Kidney (tissue), 14 donors: ENCODE data around the gene ABHD12. TPM values are rescaled to one million over a fixed set of nuclear protein-coding genes. Genes with fewer than 3 reads are reported as not detected.

Source experiments
- DNase-seq, 5 donors: peaks; one replicate each; pipeline ENCODE4 v3.0.0-alpha.2; 2013 to 2020
- FAIRE-seq: peaks from 2 replicates; lab custom pipeline; 2012; peaks lifted over from hg19 to GRCh38; lab: Jason Lieb, UNC
- H3K27ac ChIP-seq, 2 donors: one replicate each; pipeline ENCODE4 v1.7.0; 2013; ENCODE audit warnings: low read depth in 2 of 2, low read length in 2 of 2, inconsistent platforms in 1 of 2
- H3K27me3 ChIP-seq: one replicate; pipeline ENCODE4 v1.7.1; 2013; ENCODE audit warnings: low read length, inconsistent platforms; ENCODE audit not compliant: control insufficient read depth, insufficient read depth
- H3K36me3 ChIP-seq, 3 donors: one replicate each; pipeline versions ENCODE4 v1.7.0 to v1.7.1; 2013; ENCODE audit warnings: low read length in 3 of 3, control low read depth in 1 of 3, inconsistent platforms in 1 of 3; ENCODE audit not compliant: insufficient read depth in 3 of 3, control insufficient read depth in 2 of 3
- H3K4me1 ChIP-seq, 3 donors: one replicate each; pipeline versions ENCODE4 v1.7.0 to v1.7.1; 2013; ENCODE audit warnings: low read length in 3 of 3, inconsistent platforms in 1 of 3, low read depth in 1 of 3; ENCODE audit not compliant: control insufficient read depth in 2 of 3, insufficient read depth in 2 of 3
- H3K4me3 ChIP-seq, 3 donors: one replicate each; pipeline versions ENCODE4 v1.7.0 to v1.8.1; 2013; ENCODE audit warnings: low read length in 3 of 3, control low read depth in 1 of 3, inconsistent platforms in 1 of 3
- H3K9ac ChIP-seq, 3 donors: one replicate each; pipeline versions ENCODE4 v1.7.0 to v1.7.1; 2013; ENCODE audit warnings: low read length in 3 of 3, control low read depth in 1 of 3, inconsistent platforms in 1 of 3
- H3K9me3 ChIP-seq, 3 donors: one replicate each; pipeline versions ENCODE4 v1.7.0 to v1.7.1; 2013; ENCODE audit warnings: low read length in 3 of 3, control low read depth in 1 of 3, inconsistent platforms in 1 of 3; ENCODE audit not compliant: control insufficient read depth in 2 of 3, insufficient read depth in 1 of 3
- CTCF ChIP-seq: IDR thresholded peaks from 3 replicates; pipeline ENCODE4 v1.5.1; 2012; ENCODE audit warnings: mild to moderate bottlenecking, moderate library complexity, borderline replicate concordance; ENCODE audit not compliant: insufficient read depth; ENCODE audit errors: extremely low read depth
- intact Hi-C: fragments of 100-400 bp; cut with DNase I; formaldehyde crosslinking; loops from one replicate; pipeline ENCODE4 v1.11.1; 2022
- polyA plus RNA-seq: library from polyadenylated mRNA; stranded (reverse); fragments of 350-450 nt; fragmentation: Illumina TruSeq; extraction: RNeasy Lipid Tissue Mini Kit (QIAGEN cat#74804); gene quantifications from one replicate; pipeline ENCODE4 v1.2.3, GENCODE V29; 2014; ENCODE audit warnings: low read depth, low replicate concordance; ENCODE audit not compliant: insufficient read depth
- total RNA-seq: library from RNA; stranded (reverse); fragmentation: NEBNext Ultra II Directional; extraction: Animal tissue kit (Norgen Biotek cat#: 25700); gene quantifications from one replicate; pipeline ENCODE4 v1.2.1, GENCODE V29; 2021
- donor health status: control.
- donor health status: control.
- donor health status: control.
- donor health status: control.
- donor health status: control.
- donor health status: DM: yes; HTN: yes; CAD: no.
- donor health status: Normal renal cell carcinoma (clear cell type).

ABHD12 gene
- total and polyA plus RNA-seq, 2 donors from 2014 or later: 61.5 to 68.1 TPM

DNA sequence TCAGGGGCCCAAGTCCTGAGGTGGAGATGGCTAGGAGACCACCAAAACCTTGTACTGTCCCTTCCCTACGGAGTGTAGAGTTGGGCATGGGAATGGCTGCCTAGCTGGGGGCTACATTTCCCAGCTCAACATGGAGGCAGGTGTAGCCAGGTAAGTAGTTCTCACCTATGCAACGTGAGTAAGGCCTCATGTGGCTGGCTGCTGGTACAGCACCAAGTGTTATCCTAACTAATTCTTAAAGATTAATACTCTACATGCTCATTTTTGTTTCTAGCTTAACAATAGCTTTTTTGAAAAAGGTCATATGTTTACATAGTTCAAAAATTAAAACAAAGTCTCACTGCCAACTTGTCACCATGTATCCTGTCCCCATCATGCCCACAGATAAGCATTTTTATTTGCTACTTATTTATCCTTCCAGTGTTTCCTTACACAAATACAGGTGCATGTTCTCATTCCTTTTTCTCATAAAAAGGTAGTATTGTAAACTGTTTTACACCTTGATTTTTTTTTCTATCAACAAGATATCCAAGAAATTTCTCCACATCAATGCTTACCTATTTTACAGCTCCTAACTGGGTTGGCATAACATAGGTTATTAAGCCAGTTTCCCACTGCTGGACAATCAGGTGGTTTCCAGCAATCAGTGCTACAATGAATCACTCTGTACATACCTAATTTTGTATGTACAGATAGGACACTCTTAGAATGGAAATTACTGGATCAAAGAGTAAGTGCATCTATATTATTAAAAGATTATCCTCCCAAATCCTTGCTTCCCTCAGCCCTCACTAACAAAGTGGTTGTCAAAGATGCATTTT is 25.5 kb downstream of the ABHD12 start:
- no peak overlapping the region for H3K27ac ChIP-seq
- no peak for TF ChIP-seq CTCF
- H3K27me3 ChIP-seq: no peaks in the 10 kb centered on the region
- no peaks in the 10 kb centered on the region for H3K36me3 ChIP-seq
- no peak overlapping the region for H3K9ac ChIP-seq
- no peaks in the 10 kb centered on the region for H3K9me3 ChIP-seq
- H3K4me1 ChIP-seq: no peaks in the 10 kb centered on the region
- no peak overlapping the region for H3K4me3 ChIP-seq
- DNase-seq (no peak), FAIRE-seq (no peak)
- intact Hi-C loops: no loop called here

DNA sequence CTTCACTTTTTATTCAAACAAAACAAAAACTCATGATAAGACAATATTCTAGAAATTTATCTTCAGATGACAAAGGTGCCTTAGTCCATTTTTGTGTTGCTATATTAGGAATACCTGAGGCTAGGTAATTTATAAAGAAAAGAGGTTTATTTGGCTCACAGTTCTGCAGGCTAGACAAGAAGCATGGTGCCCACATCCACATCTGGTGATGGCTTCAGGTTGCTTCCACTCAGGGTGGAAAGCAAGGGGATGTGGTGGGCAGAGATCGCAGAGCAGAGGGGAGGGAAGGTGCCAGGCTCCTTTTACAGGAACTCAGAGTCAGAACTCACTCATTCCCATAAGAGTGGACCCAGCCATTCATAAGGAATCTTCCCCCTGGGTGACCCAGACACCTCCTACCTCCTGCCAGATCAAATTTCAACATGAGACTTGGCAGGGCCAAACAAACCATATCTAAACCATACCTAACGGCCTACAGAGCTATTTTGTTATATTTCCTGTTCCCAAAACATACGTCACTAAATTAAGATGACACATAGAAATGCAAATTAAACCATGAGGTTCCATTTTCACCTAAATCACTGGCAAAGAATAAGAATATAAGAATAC is 26.4 kb downstream of the ABHD12 start:
- intact Hi-C loops: no loop called here
- no peak overlapping the region for H3K27ac ChIP-seq
- H3K27me3 ChIP-seq: no peaks in the 10 kb centered on the region
- H3K36me3 ChIP-seq: no peaks in the 10 kb centered on the region
- no peak overlapping the region for H3K9ac ChIP-seq
- H3K4me3 ChIP-seq: no peak overlapping the region
- DNase-seq (no peak), FAIRE-seq (no peak)
- H3K9me3 ChIP-seq: no peaks in the 10 kb centered on the region
- no peaks in the 10 kb centered on the region for H3K4me1 ChIP-seq
- no peak for TF ChIP-seq CTCF

DNA sequence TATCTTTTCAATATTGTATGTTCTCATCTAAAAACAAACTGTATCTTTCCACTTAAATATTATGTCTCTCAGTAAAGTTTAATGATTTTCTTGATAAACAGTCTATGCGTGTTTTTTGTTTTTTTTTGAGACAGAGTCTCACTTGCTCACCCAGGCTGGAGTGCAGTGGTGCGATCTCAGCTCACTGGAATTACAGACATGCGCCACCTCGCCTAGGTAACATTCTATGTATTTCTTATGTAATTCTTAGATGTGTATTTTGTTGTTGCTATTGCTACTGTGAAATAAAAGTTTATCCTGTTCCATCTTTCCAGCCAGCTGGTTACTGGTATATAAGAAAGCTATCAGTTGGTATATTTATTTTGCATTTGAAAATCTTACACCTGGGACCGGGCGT is 29.4 kb downstream of the ABHD12 start:
- FAIRE-seq (no peak), DNase-seq (no peak)
- H3K36me3 ChIP-seq: no peaks in the 10 kb centered on the region
- no peak overlapping the region for H3K27ac ChIP-seq
- no peaks in the 10 kb centered on the region for H3K4me1 ChIP-seq
- TF ChIP-seq CTCF: no peak
- no peaks in the 10 kb centered on the region for H3K27me3 ChIP-seq
- H3K4me3 ChIP-seq: no peak overlapping the region
- intact Hi-C loops: no loop called here
- H3K9me3 ChIP-seq: no peaks in the 10 kb centered on the region
- no peak overlapping the region for H3K9ac ChIP-seq
